ENCODE results near the gene GLI1.

The GLI1 gene

DNA sequence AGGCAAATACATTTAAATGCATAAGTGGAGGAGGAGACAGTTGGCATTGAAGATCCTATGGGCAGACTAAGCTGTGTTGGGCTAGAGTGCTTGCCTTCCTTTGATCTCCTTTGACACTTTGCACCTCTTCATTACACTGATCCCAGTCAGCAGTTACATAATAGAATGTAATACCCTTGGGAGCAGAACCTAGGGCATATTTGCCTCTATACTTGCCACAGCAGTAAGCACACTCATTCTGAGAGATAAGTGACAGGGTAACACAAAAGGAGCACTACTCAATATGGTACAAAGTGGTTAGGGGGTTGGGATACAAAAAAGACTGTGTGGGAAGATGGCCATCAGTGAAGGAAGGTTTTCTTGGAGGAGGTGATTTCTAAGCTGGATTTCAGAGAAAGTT, 37.2 kb downstream of the GLI1 start:
- TF ChIP-seq TAF1 (IDR thresholded peaks at IDR 0.05; ENCODE audit: low read depth) (no peak), TCF12 (IDR thresholded peaks at IDR 0.05; ENCODE audit: low read depth) (no peak), CREB1 (IDR thresholded peaks at IDR 0.05; ENCODE audit: low read depth) (no peak), TEAD4 (IDR thresholded peaks at IDR 0.05) (no peak), RAD21 (IDR thresholded peaks at IDR 0.05; ENCODE audit: low read depth) (no peak), ZBTB7A (IDR thresholded peaks at IDR 0.05; ENCODE audit: low read depth) (no peak), EP300 (IDR thresholded peaks at IDR 0.05; ENCODE audit: borderline replicate concordance) (no peak)
- TF ChIP-seq, protein P1, sequence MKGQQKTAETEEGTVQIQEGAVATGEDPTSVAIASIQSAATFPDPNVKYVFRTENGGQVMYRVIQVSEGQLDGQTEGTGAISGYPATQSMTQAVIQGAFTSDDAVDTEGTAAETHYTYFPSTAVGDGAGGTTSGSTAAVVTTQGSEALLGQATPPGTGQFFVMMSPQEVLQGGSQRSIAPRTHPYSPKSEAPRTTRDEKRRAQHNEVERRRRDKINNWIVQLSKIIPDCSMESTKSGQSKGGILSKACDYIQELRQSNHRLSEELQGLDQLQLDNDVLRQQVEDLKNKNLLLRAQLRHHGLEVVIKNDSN (IDR thresholded peaks at IDR 0.05), result no peak
- TF ChIP-seq, protein P2, sequence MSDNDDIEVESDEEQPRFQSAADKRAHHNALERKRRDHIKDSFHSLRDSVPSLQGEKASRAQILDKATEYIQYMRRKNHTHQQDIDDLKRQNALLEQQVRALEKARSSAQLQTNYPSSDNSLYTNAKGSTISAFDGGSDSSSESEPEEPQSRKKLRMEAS (IDR thresholded peaks at IDR 0.05), result no peak

DNA sequence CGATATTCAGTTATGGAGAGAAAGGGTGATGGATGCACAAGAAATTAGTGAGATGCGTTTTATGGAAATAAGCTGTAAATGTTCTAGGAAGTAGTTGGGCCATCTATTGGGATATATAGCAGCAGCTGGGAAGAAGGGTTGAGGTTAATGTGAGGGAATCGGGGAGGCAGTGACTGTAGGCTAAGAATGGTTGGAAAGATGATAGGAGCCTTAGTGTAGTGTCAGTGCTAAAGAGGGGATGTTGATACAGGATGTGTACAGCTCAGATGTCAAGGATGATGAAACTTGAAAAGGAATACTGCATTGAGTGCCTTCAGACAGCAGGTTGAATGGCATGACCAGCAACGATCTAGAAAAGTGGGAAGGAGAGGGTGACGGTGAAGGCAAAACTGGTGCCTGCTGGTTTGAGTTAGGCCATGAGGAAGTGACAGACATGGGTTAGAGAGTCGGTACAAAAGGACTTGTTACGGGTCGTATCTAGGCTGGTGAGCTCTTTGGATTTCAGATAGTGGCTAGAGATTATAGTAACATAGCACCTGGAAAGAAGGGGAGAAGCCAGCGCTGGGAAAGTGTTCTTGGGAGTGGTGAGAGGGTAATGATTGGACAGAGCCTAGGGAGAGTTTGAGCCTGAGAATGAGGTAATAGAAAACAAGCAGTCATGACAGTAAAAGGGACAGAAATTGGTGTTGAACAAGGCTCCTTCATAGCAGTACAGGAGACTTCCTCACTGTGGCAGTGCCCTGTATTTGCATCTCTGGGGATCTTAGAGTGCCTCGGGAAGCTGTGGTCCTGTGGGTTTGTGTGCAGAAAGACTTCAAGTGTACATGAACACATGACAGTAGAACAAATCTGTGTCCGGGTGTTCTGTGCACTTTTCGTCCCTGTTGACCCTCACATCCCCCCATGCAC, 37.9 kb downstream of the GLI1 start:
- TF ChIP-seq CREB1 (IDR thresholded peaks at IDR 0.05; ENCODE audit: low read depth) (no peak), EGR1 (IDR thresholded peaks at IDR 0.05) (no peak), TEAD4 (IDR thresholded peaks at IDR 0.05) (no peak), TAF1 (IDR thresholded peaks at IDR 0.05; ENCODE audit: low read depth) (no peak), EP300 (IDR thresholded peaks at IDR 0.05; ENCODE audit: borderline replicate concordance) (no peak), ZBTB7A (IDR thresholded peaks at IDR 0.05; ENCODE audit: low read depth) (no peak), TCF12 (IDR thresholded peaks at IDR 0.05; ENCODE audit: low read depth) (no peak), FOXM1 (IDR thresholded peaks at IDR 0.05; ENCODE audit: borderline replicate concordance, low read depth) (no peak), YY1 (IDR thresholded peaks at IDR 0.05; ENCODE audit: low read depth) (no peak), NFIC (IDR thresholded peaks at IDR 0.05) (no peak), CEBPB (IDR thresholded peaks at IDR 0.05) (no peak), RAD21 (IDR thresholded peaks at IDR 0.05; ENCODE audit: low read depth) (no peak)
- TF ChIP-seq, protein P2 (IDR thresholded peaks at IDR 0.05), result no peak
- TF ChIP-seq, protein P1 (IDR thresholded peaks at IDR 0.05), result no peak
- TF ChIP-seq, protein P3, sequence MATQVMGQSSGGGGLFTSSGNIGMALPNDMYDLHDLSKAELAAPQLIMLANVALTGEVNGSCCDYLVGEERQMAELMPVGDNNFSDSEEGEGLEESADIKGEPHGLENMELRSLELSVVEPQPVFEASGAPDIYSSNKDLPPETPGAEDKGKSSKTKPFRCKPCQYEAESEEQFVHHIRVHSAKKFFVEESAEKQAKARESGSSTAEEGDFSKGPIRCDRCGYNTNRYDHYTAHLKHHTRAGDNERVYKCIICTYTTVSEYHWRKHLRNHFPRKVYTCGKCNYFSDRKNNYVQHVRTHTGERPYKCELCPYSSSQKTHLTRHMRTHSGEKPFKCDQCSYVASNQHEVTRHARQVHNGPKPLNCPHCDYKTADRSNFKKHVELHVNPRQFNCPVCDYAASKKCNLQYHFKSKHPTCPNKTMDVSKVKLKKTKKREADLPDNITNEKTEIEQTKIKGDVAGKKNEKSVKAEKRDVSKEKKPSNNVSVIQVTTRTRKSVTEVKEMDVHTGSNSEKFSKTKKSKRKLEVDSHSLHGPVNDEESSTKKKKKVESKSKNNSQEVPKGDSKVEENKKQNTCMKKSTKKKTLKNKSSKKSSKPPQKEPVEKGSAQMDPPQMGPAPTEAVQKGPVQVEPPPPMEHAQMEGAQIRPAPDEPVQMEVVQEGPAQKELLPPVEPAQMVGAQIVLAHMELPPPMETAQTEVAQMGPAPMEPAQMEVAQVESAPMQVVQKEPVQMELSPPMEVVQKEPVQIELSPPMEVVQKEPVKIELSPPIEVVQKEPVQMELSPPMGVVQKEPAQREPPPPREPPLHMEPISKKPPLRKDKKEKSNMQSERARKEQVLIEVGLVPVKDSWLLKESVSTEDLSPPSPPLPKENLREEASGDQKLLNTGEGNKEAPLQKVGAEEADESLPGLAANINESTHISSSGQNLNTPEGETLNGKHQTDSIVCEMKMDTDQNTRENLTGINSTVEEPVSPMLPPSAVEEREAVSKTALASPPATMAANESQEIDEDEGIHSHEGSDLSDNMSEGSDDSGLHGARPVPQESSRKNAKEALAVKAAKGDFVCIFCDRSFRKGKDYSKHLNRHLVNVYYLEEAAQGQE (IDR thresholded peaks at IDR 0.05; ENCODE audit: low read depth), result no peak

DNA sequence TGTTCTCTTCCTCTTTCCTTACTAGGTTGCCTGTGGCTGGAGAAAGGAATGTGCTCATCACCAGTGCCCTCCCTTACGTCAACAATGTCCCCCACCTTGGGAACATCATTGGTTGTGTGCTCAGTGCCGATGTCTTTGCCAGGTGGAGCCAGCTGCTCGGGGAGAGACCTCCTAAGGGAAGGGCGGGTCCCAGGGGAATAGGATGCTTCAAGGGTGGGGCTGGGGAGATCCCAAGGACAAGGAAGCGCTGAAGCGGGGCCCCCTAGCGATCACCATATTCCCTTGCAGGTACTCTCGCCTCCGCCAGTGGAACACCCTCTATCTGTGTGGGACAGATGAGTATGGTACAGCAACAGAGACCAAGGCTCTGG, 38.5 kb downstream of the GLI1 start:
- TF ChIP-seq RAD21 (IDR thresholded peaks at IDR 0.05; ENCODE audit: low read depth) (no peak), TCF12 (IDR thresholded peaks at IDR 0.05; ENCODE audit: low read depth) (no peak), TEAD4 (IDR thresholded peaks at IDR 0.05) (no peak), YY1 (IDR thresholded peaks at IDR 0.05; ENCODE audit: low read depth) (no peak), FOXM1 (IDR thresholded peaks at IDR 0.05; ENCODE audit: borderline replicate concordance, low read depth) (no peak), EP300 (IDR thresholded peaks at IDR 0.05; ENCODE audit: borderline replicate concordance) (no peak), ZBTB7A (IDR thresholded peaks at IDR 0.05; ENCODE audit: low read depth) (no peak)
- TF ChIP-seq, protein P2 (IDR thresholded peaks at IDR 0.05), result no peak
- TF ChIP-seq, protein P3 (IDR thresholded peaks at IDR 0.05; ENCODE audit: low read depth), result no peak
- TF ChIP-seq, protein P1 (IDR thresholded peaks at IDR 0.05), result no peak

DNA sequence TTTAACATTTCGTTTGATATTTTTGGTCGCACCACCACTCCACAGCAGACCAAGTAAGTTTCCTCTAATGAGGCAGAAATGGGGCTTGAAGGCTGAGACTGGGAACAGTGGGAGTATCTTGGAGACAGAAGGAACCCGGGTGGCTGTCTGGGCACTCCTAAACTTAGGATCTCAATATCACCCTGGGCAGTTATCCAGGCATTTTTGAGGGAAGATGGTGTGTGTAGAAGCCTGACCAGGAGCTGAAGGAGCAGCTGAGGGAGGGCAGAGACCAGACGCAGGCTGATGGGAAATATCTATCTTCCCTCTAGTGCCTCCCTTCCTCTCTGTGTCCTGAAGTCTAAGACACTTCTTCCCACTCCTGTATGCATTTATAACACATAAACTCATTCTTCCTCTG, 39.0 kb downstream of the GLI1 start:
- TF ChIP-seq CEBPB (IDR thresholded peaks at IDR 0.05) (no peak), ZBTB7A (IDR thresholded peaks at IDR 0.05; ENCODE audit: low read depth) (no peak), TAF1 (IDR thresholded peaks at IDR 0.05; ENCODE audit: low read depth) (no peak), TCF12 (IDR thresholded peaks at IDR 0.05; ENCODE audit: low read depth) (no peak), NFIC (IDR thresholded peaks at IDR 0.05) (no peak), EP300 (IDR thresholded peaks at IDR 0.05; ENCODE audit: borderline replicate concordance) (no peak), EGR1 (IDR thresholded peaks at IDR 0.05) (no peak)

DNA sequence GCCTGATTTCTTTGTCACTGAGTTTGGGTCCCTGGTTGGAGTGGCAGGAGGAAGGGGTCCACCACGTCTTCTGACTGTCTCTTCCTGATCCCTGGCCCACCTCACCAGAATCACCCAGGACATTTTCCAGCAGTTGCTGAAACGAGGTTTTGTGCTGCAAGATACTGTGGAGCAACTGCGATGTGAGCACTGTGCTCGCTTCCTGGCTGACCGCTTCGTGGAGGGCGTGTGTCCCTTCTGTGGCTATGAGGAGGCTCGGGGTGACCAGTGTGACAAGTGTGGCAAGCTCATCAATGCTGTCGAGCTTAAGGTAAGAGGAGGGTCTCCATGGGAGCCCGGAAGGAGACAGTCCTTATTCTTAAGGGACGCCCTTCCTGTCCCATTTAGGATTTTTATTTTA, 40.6 kb downstream of the GLI1 start:
- TF ChIP-seq, protein P1 (IDR thresholded peaks at IDR 0.05), result no peak
- no peak for TF ChIP-seq TCF12 (IDR thresholded peaks at IDR 0.05; ENCODE audit: low read depth)
- no peak for TF ChIP-seq EP300 (IDR thresholded peaks at IDR 0.05; ENCODE audit: borderline replicate concordance)
- no peak for TF ChIP-seq CREB1 (IDR thresholded peaks at IDR 0.05; ENCODE audit: low read depth)
- TF ChIP-seq, protein P3 (IDR thresholded peaks at IDR 0.05; ENCODE audit: low read depth), result no peak
- TF ChIP-seq NFIC (IDR thresholded peaks at IDR 0.05), result no peak
- TF ChIP-seq TEAD4 (IDR thresholded peaks at IDR 0.05), result no peak
- no peak for TF ChIP-seq YY1 (IDR thresholded peaks at IDR 0.05; ENCODE audit: low read depth)
- TF ChIP-seq RAD21 (IDR thresholded peaks at IDR 0.05; ENCODE audit: low read depth), result no peak
